Right atrium auricular region (tissue), 2 donors: ENCODE data around the gene HPCAL1. TPM values are rescaled to one million over a fixed set of nuclear protein-coding genes. Genes with fewer than 3 reads are reported as not detected.
A peak's percentile ranks its signal among the peaks of the same experiment; 100 is the strongest.
"Not testable (repeated sequence)": the region's sequence is repeated elsewhere in the genome, so short reads cannot be mapped to it uniquely, and the experiment has no call there.

Experiments
- DNase-seq: peaks from one replicate; pipeline ENCODE4 v3.0.0-alpha.2; 2019; ENCODE audit warnings: low spot score
- H3K27ac ChIP-seq, 2 donors: fragments of 200-600 bp; sonication (generic); 1 replicate in 1 of 2; 2 replicates in 1 of 2; pipeline ENCODE4 v1.5.1; 2016 to 2019
- H3K27me3 ChIP-seq, 2 donors: fragments of 200-600 bp; sonication (generic); one replicate each; pipeline versions ENCODE4 v1.5.1 to v1.6.0; 2017 to 2019
- H3K36me3 ChIP-seq: fragments of 200-600 bp; sonication (generic); one replicate; pipeline ENCODE4 v1.5.1; 2016
- H3K4me1 ChIP-seq, 2 donors: fragments of 200-600 bp; sonication (generic); one replicate each; pipeline versions ENCODE4 v1.5.1 to v1.6.0; 2017 to 2019
- H3K4me3 ChIP-seq, 2 donors: fragments of 200-600 bp; sonication (generic); 1 replicate in 1 of 2; 2 replicates in 1 of 2; pipeline ENCODE4 v1.5.1; 2017 to 2019; ENCODE audit warnings: mild to moderate bottlenecking in 1 of 2, moderate library complexity in 1 of 2
- H3K9me3 ChIP-seq, 2 donors: fragments of 200-600 bp; sonication (generic); one replicate each; pipeline ENCODE4 v1.5.1; 2019
- total RNA-seq, 2 donors: library from RNA; depleted of rRNA; stranded (reverse); fragments of >200 nt; gene quantifications; one replicate each; pipeline ENCODE4 v1.1.0, GENCODE V29; 2016
- TF ChIP-seq, protein P1 (sequence below), 2 donors: fragments of 200-600 bp; sonication (generic); IDR thresholded peaks; one replicate each; pipeline ENCODE4 v1.5.1; 2019; ENCODE audit warnings: antibody characterized with exemption in 2 of 2

The HPCAL1 gene
- total RNA-seq, 2 donors from 2014 or later = 28.7 to 35.5 TPM

DNA sequence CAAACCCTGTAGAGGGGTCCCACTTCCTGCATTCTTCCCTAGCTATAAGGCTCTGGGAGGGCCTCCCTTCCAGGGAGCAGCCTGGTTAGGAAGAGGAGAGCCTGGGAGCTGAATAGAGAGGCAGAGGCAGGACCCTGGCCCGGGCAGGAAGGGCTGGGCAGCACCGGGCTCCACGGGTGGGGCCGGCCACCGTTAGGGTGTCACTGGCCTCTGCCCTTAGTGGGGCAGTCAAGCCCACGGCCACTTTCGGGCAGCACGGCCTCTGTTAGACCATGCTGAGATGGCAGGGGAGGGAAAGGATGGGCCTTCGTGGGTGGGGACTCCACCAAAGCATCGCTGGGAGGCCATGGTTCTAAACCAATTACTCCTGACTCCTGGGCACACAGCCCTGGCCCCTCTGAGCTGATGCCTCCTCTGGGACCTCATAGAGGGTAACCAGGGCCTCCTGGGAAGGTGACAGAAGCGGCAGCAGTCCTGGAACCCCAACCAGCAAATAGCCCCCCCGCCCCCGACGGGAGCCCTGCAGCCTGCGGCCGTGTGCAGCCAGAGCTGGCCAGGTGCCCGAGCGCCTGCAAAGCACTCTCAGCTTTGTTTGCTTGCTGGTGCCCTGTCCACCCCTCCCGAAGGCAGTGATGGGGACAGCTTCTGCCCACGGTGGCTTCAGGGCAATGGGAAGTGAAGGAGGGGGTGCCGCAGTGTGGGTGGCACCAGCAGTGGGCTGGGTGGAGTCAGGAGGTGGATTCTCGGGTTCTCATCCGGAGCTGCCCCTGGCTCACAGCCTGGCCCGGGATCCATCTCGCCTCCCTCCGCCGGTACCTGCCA, 16.3 kb upstream of the HPCAL1 start:
- Histone ChIP-seq H3K4me3 (no peak overlapping the region), H3K27me3 (no peaks in the 10 kb centered on the region), H3K9me3 (no peaks in the 10 kb centered on the region), H3K36me3 (no peaks in the 10 kb centered on the region), H3K4me1 (peaks cover 0 to 30% of the 10 kb centered on the region in 2 donors), H3K27ac (peak overlapping the region; percentile 30 to 58)
- TF ChIP-seq, protein P1, sequence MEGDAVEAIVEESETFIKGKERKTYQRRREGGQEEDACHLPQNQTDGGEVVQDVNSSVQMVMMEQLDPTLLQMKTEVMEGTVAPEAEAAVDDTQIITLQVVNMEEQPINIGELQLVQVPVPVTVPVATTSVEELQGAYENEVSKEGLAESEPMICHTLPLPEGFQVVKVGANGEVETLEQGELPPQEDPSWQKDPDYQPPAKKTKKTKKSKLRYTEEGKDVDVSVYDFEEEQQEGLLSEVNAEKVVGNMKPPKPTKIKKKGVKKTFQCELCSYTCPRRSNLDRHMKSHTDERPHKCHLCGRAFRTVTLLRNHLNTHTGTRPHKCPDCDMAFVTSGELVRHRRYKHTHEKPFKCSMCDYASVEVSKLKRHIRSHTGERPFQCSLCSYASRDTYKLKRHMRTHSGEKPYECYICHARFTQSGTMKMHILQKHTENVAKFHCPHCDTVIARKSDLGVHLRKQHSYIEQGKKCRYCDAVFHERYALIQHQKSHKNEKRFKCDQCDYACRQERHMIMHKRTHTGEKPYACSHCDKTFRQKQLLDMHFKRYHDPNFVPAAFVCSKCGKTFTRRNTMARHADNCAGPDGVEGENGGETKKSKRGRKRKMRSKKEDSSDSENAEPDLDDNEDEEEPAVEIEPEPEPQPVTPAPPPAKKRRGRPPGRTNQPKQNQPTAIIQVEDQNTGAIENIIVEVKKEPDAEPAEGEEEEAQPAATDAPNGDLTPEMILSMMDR (IDR thresholded peaks at IDR 0.05) = no peak
- DNase-seq = no peak

DNA sequence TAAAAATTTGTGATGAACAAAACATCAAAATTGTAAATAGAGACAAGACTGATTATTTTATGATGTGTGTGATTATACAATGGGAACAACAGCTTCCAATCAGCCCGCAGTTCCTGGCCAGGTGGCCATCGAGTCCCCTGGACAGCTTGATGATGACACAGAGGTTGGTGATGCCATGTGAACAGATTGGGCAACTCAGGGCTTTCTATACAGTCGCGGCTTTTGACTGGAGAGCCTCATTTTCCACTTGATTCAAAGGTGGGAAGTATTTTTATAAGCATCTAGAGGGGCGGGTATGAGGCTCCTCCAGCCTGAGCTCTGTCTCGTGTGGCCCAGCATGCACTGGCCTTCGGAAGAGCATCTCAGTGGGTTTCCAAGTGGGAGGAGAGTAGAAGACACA, 14.9 kb upstream of the HPCAL1 start:
- TF ChIP-seq, protein P1 (IDR thresholded peaks at IDR 0.05) = no peak
- Histone ChIP-seq H3K36me3 (no peaks in the 10 kb centered on the region), H3K27ac (no peak overlapping the region), H3K4me1 (peaks cover 0 to 30% of the 10 kb centered on the region in 2 donors), H3K27me3 (no peaks in the 10 kb centered on the region), H3K4me3 (no peak overlapping the region), H3K9me3 (no peaks in the 10 kb centered on the region)
- no peak for DNase-seq

DNA sequence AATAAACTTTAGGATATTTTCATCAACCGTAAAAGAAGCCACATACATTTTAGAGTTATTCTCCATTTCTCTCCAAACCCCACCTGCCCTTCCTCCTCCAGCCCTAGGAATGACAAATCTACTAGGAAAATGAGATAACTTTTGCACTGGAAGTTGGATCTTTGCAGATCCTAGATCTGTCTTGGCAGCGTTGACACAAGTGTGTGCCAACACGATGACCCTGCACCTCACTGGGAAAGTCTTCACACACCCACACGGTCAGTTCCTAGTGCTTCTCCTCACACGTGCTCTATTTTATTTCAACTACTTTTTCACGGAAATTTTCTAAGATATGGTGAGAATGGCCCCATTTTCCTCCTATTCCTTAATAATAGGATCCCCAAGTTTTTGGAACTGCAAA, 14.1 kb upstream of the HPCAL1 start:
- Histone ChIP-seq H3K36me3 (no peaks in the 10 kb centered on the region), H3K9me3 (peaks cover 0 to 1% of the 10 kb centered on the region in 2 donors), H3K27ac (no peak overlapping the region), H3K27me3 (no peaks in the 10 kb centered on the region), H3K4me3 (no peak overlapping the region), H3K4me1 (peaks cover 0 to 30% of the 10 kb centered on the region in 2 donors)
- no peak for DNase-seq
- TF ChIP-seq, protein P1 (IDR thresholded peaks at IDR 0.05) = no peak

DNA sequence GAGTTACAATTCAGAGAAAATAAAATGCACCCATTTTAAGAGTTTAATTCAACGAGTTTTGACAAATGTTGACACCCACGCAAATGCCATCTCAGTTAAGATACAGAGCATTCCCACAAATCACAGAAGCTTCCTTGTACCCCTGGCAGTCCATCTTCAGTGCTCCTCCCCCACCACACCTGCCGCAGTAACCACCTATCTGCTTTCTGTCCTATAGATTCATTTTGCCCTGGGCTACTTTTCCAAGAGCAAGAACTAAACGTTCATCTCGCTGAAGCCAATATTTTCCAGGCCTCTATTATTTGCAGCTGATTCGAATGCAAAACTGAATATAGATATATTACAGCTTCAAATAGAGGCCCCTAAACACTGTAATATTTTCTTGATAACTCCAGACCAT, 13.4 kb upstream of the HPCAL1 start:
- Histone ChIP-seq H3K4me3 (no peak overlapping the region), H3K9me3 (peaks cover 0 to 9% of the 10 kb centered on the region in 2 donors), H3K4me1 (peaks cover 0 to 26% of the 10 kb centered on the region in 2 donors), H3K27me3 (no peaks in the 10 kb centered on the region), H3K27ac (no peak overlapping the region), H3K36me3 (no peaks in the 10 kb centered on the region)
- DNase-seq = no peak
- TF ChIP-seq, protein P1 (IDR thresholded peaks at IDR 0.05) = no peak

DNA sequence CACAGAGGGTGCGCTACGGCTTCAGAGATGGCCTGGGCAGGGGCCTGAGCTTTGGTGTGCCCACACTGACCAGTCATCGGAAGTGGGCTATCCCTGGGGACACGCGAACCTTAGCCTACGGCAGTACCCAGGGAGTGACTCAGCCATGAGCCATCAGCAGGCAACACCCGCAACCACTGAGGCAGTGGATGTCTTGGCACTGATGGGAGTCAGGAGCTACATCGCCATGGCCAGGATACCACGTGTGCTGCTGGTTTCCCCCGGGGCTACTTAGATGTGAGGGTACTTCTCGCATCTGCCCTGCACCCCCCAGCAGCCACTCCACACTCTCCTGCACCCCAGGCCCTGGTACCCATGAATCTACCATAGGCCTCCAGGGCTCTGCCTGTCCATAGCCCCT, 12.8 kb upstream of the HPCAL1 start:
- H3K4me1 ChIP-seq = peaks cover 0 to 21% of the 10 kb centered on the region in 2 donors
- no peaks in the 10 kb centered on the region for H3K36me3 ChIP-seq
- no peak for DNase-seq
- no peaks in the 10 kb centered on the region for H3K27me3 ChIP-seq
- no peak overlapping the region for H3K27ac ChIP-seq
- no peak overlapping the region for H3K4me3 ChIP-seq
- TF ChIP-seq, protein P1 (IDR thresholded peaks at IDR 0.05) = no peak
- H3K9me3 ChIP-seq = peaks cover 0 to 11% of the 10 kb centered on the region in 2 donors

DNA sequence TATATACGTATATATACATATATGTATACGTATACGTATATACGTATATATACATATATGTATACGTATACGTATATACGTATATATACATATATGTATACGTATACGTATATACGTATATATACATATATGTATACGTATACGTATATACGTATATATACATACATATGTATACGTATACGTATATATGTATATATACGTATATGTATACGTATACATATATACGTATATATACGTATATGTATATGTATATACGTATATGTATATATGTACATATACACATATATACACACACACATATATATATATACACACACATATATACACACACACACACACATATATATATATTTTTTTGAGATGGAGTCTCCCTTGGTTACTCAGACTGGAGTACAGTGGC, 11.3 kb upstream of the HPCAL1 start:
- H3K9me3 ChIP-seq = peaks cover 0 to 11% of the 10 kb centered on the region in 2 donors
- not testable (repeated sequence) for H3K27me3 ChIP-seq, H3K27ac ChIP-seq, H3K36me3 ChIP-seq, DNase-seq, H3K4me1 ChIP-seq, H3K4me3 ChIP-seq
